ENCODE results near the gene DIP2A.

Gene DIP2A

GRCh38 chr21:46607636-46608035 lies 148.9 kb downstream of the DIP2A start:
- H3K9me3 Mint-ChIP-seq = no peaks in the 10 kb centered on the region
- no peaks in the 10 kb centered on the region for H3K36me3 Mint-ChIP-seq (ENCODE audit: insufficient read depth)
- no peak overlapping the region for H3K27ac Mint-ChIP-seq (ENCODE audit: low read depth)
- no peaks in the 10 kb centered on the region for H3K27me3 Mint-ChIP-seq
- no peak overlapping the region for H3K4me3 Mint-ChIP-seq
- ATAC-seq (replicated peaks; ENCODE audit: extremely low read depth, poor library complexity, severe bottlenecking) (no peak), DNase-seq (ENCODE audit: low spot score in 2 of 2) (no peak)
- H3K4me1 Mint-ChIP-seq = peaks cover 35% of the 10 kb centered on the region

- H3K4me3 Mint-ChIP-seq = no peak overlapping the region
- no peaks in the 10 kb centered on the region for H3K36me3 Mint-ChIP-seq (ENCODE audit: insufficient read depth)
- no peaks in the 10 kb centered on the region for H3K9me3 Mint-ChIP-seq
- ATAC-seq (replicated peaks; ENCODE audit: extremely low read depth, poor library complexity, severe bottlenecking) (no peak), DNase-seq (ENCODE audit: low spot score in 2 of 2) (no peak)
- H3K27ac Mint-ChIP-seq (ENCODE audit: low read depth) = no peak overlapping the region
- H3K4me1 Mint-ChIP-seq = peaks cover 40% of the 10 kb centered on the region
- H3K27me3 Mint-ChIP-seq = no peaks in the 10 kb centered on the region
These were observed 150.0 kb downstream of the DIP2A start for GRCh38 chr21:46608672-46609111.

GRCh38 chr21:46610018-46610701 lies 151.5 kb downstream of the DIP2A start:
- no peaks in the 10 kb centered on the region for H3K36me3 Mint-ChIP-seq (ENCODE audit: insufficient read depth)
- no peak overlapping the region for H3K27ac Mint-ChIP-seq (ENCODE audit: low read depth)
- H3K4me1 Mint-ChIP-seq = peaks cover 35% of the 10 kb centered on the region
- H3K27me3 Mint-ChIP-seq = no peaks in the 10 kb centered on the region
- no peaks in the 10 kb centered on the region for H3K9me3 Mint-ChIP-seq
- no peak overlapping the region for H3K4me3 Mint-ChIP-seq
- no peak for DNase-seq (ENCODE audit: low spot score in 2 of 2)
- ATAC-seq (replicated peaks; ENCODE audit: extremely low read depth, poor library complexity, severe bottlenecking) = no peak

GRCh38 chr21:46613391-46613790 lies 154.7 kb downstream of the DIP2A start:
- H3K4me1 Mint-ChIP-seq = peaks cover 12% of the 10 kb centered on the region
- no peak for ATAC-seq (replicated peaks; ENCODE audit: extremely low read depth, poor library complexity, severe bottlenecking)
- DNase-seq (ENCODE audit: low spot score in 2 of 2) = no peak
- no peaks in the 10 kb centered on the region for H3K36me3 Mint-ChIP-seq (ENCODE audit: insufficient read depth)
- no peak overlapping the region for H3K27ac Mint-ChIP-seq (ENCODE audit: low read depth)
- no peaks in the 10 kb centered on the region for H3K27me3 Mint-ChIP-seq
- no peaks in the 10 kb centered on the region for H3K9me3 Mint-ChIP-seq
- H3K4me3 Mint-ChIP-seq = no peak overlapping the region

- DNase-seq (ENCODE audit: low spot score in 2 of 2) (no peak), ATAC-seq (replicated peaks; ENCODE audit: extremely low read depth, poor library complexity, severe bottlenecking) (no peak)
- Mint-ChIP-seq H3K4me1 (peaks cover 22% of the 10 kb centered on the region), H3K9me3 (no peaks in the 10 kb centered on the region), H3K4me3 (no peak overlapping the region), H3K27me3 (no peaks in the 10 kb centered on the region), H3K36me3 (ENCODE audit: insufficient read depth) (no peaks in the 10 kb centered on the region), H3K27ac (ENCODE audit: low read depth) (no peak overlapping the region)
These were observed 157.4 kb downstream of the DIP2A start for GRCh38 chr21:46616050-46616449.

- DNase-seq (ENCODE audit: low spot score in 2 of 2) (no peak), ATAC-seq (replicated peaks; ENCODE audit: extremely low read depth, poor library complexity, severe bottlenecking) (no peak)
- no peaks in the 10 kb centered on the region for H3K9me3 Mint-ChIP-seq
- H3K36me3 Mint-ChIP-seq (ENCODE audit: insufficient read depth) = no peaks in the 10 kb centered on the region
- H3K27ac Mint-ChIP-seq (ENCODE audit: low read depth) = no peak overlapping the region
- no peak overlapping the region for H3K4me3 Mint-ChIP-seq
- peaks cover 28% of the 10 kb centered on the region for H3K4me1 Mint-ChIP-seq
- no peaks in the 10 kb centered on the region for H3K27me3 Mint-ChIP-seq
These were observed 158.0 kb downstream of the DIP2A start for GRCh38 chr21:46616656-46617055.

GRCh38 chr21:46617267-46618051 lies 158.8 kb downstream of the DIP2A start:
- Mint-ChIP-seq H3K36me3 (ENCODE audit: insufficient read depth) (no peaks in the 10 kb centered on the region), H3K4me1 (peaks cover 36% of the 10 kb centered on the region), H3K27me3 (no peaks in the 10 kb centered on the region), H3K27ac (ENCODE audit: low read depth) (no peak overlapping the region), H3K4me3 (no peak overlapping the region), H3K9me3 (no peaks in the 10 kb centered on the region)
- ATAC-seq (replicated peaks; ENCODE audit: extremely low read depth, poor library complexity, severe bottlenecking) = no peak
- DNase-seq (ENCODE audit: low spot score in 2 of 2) = no peak

- Mint-ChIP-seq H3K9me3 (no peaks in the 10 kb centered on the region), H3K27ac (ENCODE audit: low read depth) (no peak overlapping the region), H3K4me3 (no peak overlapping the region), H3K4me1 (peaks cover 38% of the 10 kb centered on the region), H3K27me3 (no peaks in the 10 kb centered on the region), H3K36me3 (ENCODE audit: insufficient read depth) (no peaks in the 10 kb centered on the region)
- no peak for DNase-seq (ENCODE audit: low spot score in 2 of 2)
- no peak for ATAC-seq (replicated peaks; ENCODE audit: extremely low read depth, poor library complexity, severe bottlenecking)
These were observed 160.2 kb downstream of the DIP2A start for GRCh38 chr21:46618738-46619379.
